Type B pancreatic cell (in vitro differentiated cells): ENCODE data around the gene PCSK6. TPM values are rescaled to one million over a fixed set of nuclear protein-coding genes. Genes with fewer than 3 reads are reported as not detected.
A peak's percentile ranks its signal among the peaks of the same experiment; 100 is the strongest.
"Not testable (repeated sequence)": the region's sequence is repeated elsewhere in the genome, so short reads cannot be mapped to it uniquely, and the experiment has no call there.

Experiments used
- DNase-seq: peaks from one replicate; pipeline ENCODE4 v3.0.0; 2021; ENCODE audit warnings: mixed read lengths; ENCODE audit not compliant: unreplicated experiment; ENCODE audit errors: extremely low spot score
- H3K27ac Mint-ChIP-seq: 2 replicates; pipeline ENCODE4 v1.8.0; 2021; ENCODE audit warnings: mild to moderate bottlenecking, mixed read lengths
- H3K27me3 Mint-ChIP-seq: 2 replicates; pipeline ENCODE4 v1.8.0; 2021; ENCODE audit warnings: mixed read lengths
- H3K36me3 Mint-ChIP-seq: 2 replicates; pipeline ENCODE4 v1.8.0; 2021; ENCODE audit warnings: mixed read lengths
- H3K4me1 Mint-ChIP-seq: one replicate; pipeline ENCODE4 v1.8.0; 2021; ENCODE audit warnings: mixed read lengths; ENCODE audit not compliant: unreplicated experiment
- H3K4me3 Mint-ChIP-seq: 2 replicates; pipeline ENCODE4 v1.8.0; 2021; ENCODE audit warnings: mild to moderate bottlenecking, mixed read lengths
- H3K9me3 Mint-ChIP-seq: 2 replicates; pipeline ENCODE4 v1.8.0; 2021; ENCODE audit warnings: mixed read lengths
- CTCF ChIP-seq: fragments of 200-600 bp; sonication (generic); conservative IDR thresholded peaks from 2 replicates; pipeline ENCODE4 v1.5.0; 2021; ENCODE audit warnings: antibody characterized with exemption, mild to moderate bottlenecking
- total RNA-seq: library from RNA; stranded (reverse); gene quantifications from 2 replicates; pipeline ENCODE4 v1.2.1, GENCODE V29; 2021; ENCODE audit warnings: low replicate concordance

The PCSK6 gene
- total RNA-seq, 1 donor from 2014 or later, result 5.4 TPM

GRCh38 chr15:101357333-101357732 lies 132.2 kb downstream of the PCSK6 start:
- Mint-ChIP-seq H3K36me3 (no peaks in the 10 kb centered on the region), H3K9me3 (no peaks in the 10 kb centered on the region), H3K27ac (no peak overlapping the region), H3K27me3 (peaks cover 4% of the 10 kb centered on the region), H3K4me3 (no peak overlapping the region), H3K4me1 (peaks cover 4% of the 10 kb centered on the region)
- DNase-seq, result peak; percentile 59
- no peak for TF ChIP-seq CTCF

GRCh38 chr15:101356512-101357172 lies 132.9 kb downstream of the PCSK6 start:
- DNase-seq, H3K27me3 Mint-ChIP-seq, H3K4me3 Mint-ChIP-seq, H3K36me3 Mint-ChIP-seq, H3K9me3 Mint-ChIP-seq, H3K4me1 Mint-ChIP-seq, H3K27ac Mint-ChIP-seq: not testable (repeated sequence)

GRCh38 chr15:101355678-101356464 lies 133.6 kb downstream of the PCSK6 start:
- no peak overlapping the region for H3K27ac Mint-ChIP-seq

GRCh38 chr15:101354891-101355623 lies 134.4 kb downstream of the PCSK6 start:
- H3K9me3 Mint-ChIP-seq, result no peaks in the 10 kb centered on the region

More at GRCh38 chr15:101355678-101356464, 133.6 kb downstream of the PCSK6 start:
- DNase-seq, result peak; percentile 55
- H3K36me3 Mint-ChIP-seq, result no peaks in the 10 kb centered on the region
- H3K4me1 Mint-ChIP-seq, result peaks cover 3% of the 10 kb centered on the region
- no peaks in the 10 kb centered on the region for H3K9me3 Mint-ChIP-seq
- TF ChIP-seq CTCF, result no peak
- no peak overlapping the region for H3K4me3 Mint-ChIP-seq
- H3K27me3 Mint-ChIP-seq, result peaks cover 4% of the 10 kb centered on the region

GRCh38 chr15:101353240-101353639 lies 136.3 kb downstream of the PCSK6 start:
- TF ChIP-seq CTCF, result no peak
- DNase-seq, result no peak
- Mint-ChIP-seq H3K27ac (no peak overlapping the region), H3K9me3 (no peaks in the 10 kb centered on the region), H3K27me3 (peaks cover 10% of the 10 kb centered on the region), H3K36me3 (no peaks in the 10 kb centered on the region), H3K4me1 (no peaks in the 10 kb centered on the region), H3K4me3 (no peak overlapping the region)

More at GRCh38 chr15:101354891-101355623, 134.4 kb downstream of the PCSK6 start:
- Mint-ChIP-seq H3K4me1 (no peaks in the 10 kb centered on the region), H3K36me3 (no peaks in the 10 kb centered on the region), H3K27me3 (peaks cover 4% of the 10 kb centered on the region), H3K27ac (no peak overlapping the region), H3K4me3 (no peak overlapping the region)
- no peak for TF ChIP-seq CTCF
- no peak for DNase-seq
